ENCODE results near the gene PCDHGB5.

DNA sequence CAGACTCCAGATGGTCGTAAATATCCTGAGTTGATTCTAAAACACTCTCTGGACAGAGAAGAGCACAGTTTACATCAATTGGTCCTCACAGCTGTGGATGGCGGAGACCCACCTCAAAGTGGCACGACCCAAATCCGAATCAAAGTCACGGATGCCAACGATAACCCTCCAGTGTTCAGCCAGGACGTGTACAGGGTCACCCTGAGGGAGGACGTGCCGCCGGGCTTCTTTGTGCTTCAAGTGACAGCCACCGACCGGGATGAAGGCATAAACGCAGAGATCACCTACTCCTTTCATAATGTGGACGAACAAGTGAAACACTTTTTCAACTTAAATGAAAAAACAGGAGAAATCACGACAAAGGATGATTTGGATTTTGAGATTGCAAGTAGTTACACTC, 37.1 kb upstream of the PCDHGB5 start:
- no peak for TF ChIP-seq POLR2AphosphoS5 (IDR thresholded peaks at IDR 0.05)
- TF ChIP-seq POLR2A (IDR thresholded peaks at IDR 0.05) = no peak
- TF ChIP-seq CTCF (IDR thresholded peaks at IDR 0.05) = no peak

Measured in upper lobe of left lung (tissue), 4 donors.